NCI-H187 treated with DMSO at 0.1 percent for 48 hours (cell line): Measurements from ENCODE around the gene NUDT14.

Experiments used
- DNase-seq: peaks from one replicate; lab custom pipeline; 2025; lab: John Stamatoyannopoulos, UW

NUDT14 gene

GRCh38 chr14:105212541-105213300 lies 31.6 kb upstream of the NUDT14 start:
- DNase-seq, result no peak

DNA sequence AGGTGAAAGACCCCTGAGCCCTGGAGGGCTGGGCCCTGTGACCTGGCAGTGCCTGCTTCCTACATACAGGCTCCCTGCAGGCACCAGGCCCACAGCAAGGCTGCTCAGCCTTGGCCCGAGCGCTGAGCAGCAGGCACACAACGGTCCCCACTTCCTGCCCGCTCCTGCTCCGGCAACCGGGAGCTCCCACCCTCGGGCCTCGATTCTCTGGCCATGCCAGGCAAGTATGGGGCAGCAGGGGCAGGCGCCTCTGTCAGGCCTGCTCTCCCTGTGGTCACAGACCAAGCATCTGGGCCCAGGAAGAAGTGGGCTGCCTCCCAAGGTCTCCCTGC lies 30.6 kb upstream of the NUDT14 start:
- DNase-seq, result no peak

DNA sequence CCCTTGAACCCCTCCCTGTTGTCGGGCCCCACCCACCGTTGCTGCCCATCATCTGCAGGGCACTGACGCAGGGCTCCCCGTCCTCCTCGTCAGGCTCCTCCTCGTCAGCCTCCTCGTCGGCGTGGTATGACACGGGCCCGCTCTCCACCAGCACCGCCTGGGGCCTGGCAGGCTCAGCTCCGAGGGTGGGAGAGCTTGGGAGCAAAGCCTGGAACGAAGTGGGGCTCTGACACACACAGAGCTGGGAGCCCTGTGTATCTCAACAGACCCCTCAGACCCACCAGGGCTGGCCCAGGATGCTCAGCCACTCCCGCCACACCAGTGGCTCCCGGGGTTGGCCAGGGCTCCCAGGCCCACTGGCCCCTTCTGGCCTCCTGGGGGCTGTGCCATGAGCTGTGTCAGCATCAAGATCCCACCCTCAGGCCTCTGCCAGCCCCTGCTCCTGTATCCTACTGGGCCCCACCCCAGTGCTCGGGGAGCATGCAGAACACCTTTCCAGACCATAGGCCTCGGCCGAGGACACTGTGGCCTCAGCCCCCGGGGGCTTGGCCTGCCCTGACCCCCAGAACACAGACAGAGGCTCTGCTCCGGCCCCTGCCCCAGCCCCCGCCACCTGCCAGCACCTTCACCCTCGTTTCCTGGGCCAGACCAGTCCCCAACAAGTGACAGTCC lies 30.1 kb upstream of the NUDT14 start:
- DNase-seq, result no peak

DNA sequence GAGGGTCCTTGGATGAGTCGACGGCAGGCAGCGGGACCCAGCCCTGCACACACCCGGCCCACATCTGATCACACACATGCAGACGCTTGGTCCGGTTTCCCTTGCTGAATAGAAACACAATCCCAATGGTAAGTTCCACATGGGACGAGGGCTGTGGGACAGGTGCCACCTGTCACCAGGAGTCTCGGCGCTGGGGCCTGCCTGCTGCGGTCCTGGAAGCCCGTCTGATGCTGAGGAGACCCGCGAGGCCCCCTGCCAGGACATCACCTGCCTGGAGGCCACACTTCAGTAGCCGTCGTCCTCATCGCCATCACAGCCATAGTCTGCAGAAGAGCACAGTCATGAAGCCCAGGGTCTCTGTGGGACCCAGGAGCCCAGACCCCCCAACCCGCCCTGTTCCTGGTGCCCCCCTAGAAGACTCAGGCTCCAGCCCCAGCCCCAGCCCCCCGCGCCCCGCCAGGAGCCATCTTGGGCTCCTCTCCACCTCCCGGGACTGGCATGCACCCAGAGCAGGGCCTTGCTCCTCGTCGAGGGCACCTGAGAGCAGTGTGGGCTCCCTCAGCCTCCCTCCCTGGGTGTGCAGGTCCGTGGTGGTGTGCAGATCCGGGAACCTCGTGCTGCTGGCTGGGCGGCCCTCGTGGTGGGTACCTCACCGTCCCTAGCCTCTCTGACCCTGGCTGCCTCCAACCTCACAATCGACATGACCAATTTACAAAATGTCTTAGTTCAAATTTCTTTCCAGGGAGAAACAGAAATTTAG lies 29.3 kb upstream of the NUDT14 start:
- no peak for DNase-seq

GRCh38 chr14:105209646-105210045 lies 28.5 kb upstream of the NUDT14 start:
- no peak for DNase-seq

- no peak for DNase-seq
Measured at GRCh38 chr14:105209091-105209490, 28.0 kb upstream of the NUDT14 start.

- no peak for DNase-seq
Measured at GRCh38 chr14:105208738-105209075, 27.6 kb upstream of the NUDT14 start.

GRCh38 chr14:105207996-105208737 lies 27.1 kb upstream of the NUDT14 start:
- DNase-seq, result no peak

GRCh38 chr14:105207460-105207901 lies 26.4 kb upstream of the NUDT14 start:
- no peak for DNase-seq

DNA sequence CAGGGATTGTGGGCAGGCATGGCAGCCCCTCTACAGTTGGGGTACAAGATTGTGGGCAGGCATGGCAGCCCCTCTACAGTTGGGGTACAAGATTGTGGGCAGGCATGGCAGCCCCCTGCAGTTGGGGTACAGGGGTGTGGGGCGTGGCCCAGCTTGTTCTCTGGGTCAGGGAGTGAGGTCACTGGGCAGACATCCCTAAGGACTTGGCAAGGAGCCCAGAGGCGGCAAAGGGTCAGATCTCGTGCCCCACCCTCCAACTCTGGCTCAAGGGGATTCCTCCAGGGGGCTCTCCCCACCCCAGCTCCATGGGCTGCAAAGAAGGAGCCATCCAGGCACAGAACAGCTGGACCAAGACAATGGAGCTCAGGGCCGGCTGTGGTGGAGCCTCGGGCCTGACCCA lies 25.8 kb upstream of the NUDT14 start:
- no peak for DNase-seq

- no peak for DNase-seq
Measured at GRCh38 chr14:105205673-105206208, 24.6 kb upstream of the NUDT14 start.

DNA sequence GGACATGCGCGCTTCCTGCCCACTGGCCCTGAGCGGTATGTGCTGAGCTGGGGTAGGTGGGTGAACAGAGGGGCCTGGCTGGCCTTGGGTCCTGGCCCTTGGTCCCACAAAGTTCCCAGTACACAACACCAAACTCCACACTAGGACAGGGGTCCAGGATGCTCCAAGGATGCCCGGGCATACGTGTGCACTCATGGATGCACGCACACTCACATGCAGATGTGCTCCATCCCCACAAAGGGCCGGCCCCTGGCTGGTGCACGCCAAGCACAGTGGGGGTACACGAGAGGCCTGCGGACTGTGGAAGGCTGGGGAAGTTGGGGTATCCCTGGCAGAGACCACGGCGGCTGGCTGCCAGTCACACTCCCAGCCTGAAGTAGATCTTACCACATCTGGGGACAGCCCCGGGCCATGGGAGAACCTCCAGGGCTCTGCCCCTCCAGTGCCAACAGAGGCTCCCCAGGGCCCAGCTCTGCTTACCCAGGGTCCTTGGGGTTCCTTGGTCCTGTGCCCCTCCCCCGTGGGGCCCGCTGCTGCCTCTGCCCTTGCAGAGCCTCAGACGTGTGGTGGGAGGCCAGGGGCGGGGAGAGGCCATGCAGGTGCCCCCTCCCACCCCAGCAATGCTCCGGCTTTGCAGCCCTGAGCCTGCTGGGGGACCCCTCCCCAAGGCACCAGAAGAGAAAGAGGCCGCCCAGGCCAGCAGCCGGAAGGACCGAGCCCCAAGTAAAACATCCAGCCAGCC lies 24.0 kb upstream of the NUDT14 start:
- DNase-seq, result no peak

DNA sequence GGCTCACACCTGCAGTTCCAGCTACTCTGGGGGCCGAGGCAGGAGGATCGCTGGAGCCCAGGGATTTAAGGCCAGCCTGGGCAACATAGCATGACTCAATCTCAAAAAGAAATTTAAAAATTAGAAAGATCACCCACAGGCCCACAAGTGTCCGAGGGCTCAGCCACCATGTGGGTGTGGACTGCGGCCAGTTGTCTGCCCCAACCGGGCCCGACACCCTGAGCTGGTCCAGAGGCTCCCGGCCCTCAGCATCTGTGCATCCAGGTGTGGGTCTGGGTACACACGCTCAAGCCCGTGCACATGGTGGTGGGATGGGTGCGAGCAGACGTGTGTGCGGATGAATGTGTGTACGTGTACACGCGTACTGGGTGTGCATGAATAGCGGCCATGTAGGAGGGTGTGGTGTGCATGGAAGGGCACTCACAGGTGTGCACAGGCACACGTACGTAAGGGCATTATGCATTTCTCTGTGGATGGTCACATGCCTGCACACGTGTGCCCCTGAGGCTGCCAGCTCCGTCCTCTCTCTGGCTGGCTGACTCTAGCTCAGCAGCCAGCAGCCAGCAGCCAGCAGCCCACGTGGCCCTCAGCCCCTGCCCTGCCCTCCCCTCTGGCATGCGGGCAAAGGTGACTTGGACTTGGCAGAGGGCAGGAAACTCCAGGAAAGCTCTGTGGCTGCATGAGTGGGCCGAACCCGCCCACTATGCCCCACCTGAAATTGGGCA lies 23.3 kb upstream of the NUDT14 start:
- DNase-seq, result no peak

DNA sequence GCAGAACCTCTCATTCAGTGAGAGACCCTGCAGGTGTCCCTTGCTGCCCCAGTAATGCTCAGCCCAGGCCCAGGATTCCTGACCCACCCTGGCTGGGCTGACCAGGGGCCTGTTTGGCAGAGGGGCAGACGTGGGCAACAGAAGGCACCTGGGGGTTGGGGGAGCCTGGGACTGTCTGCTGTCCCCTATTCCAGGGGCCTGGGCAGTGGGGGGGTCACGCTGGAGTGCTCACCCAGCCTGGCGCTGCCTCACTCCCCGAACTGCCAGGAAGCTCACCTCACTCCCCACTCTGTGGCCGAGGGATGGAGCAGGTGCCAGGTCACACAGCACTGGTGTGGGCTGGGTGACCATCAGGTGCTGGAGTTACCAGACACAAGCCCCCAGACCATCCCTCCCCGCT lies 22.6 kb upstream of the NUDT14 start:
- no peak for DNase-seq

- no peak for DNase-seq
Measured at GRCh38 chr14:105203057-105203531, 22.0 kb upstream of the NUDT14 start.

- no peak for DNase-seq
Measured at GRCh38 chr14:105201925-105202513, 20.9 kb upstream of the NUDT14 start.

DNA sequence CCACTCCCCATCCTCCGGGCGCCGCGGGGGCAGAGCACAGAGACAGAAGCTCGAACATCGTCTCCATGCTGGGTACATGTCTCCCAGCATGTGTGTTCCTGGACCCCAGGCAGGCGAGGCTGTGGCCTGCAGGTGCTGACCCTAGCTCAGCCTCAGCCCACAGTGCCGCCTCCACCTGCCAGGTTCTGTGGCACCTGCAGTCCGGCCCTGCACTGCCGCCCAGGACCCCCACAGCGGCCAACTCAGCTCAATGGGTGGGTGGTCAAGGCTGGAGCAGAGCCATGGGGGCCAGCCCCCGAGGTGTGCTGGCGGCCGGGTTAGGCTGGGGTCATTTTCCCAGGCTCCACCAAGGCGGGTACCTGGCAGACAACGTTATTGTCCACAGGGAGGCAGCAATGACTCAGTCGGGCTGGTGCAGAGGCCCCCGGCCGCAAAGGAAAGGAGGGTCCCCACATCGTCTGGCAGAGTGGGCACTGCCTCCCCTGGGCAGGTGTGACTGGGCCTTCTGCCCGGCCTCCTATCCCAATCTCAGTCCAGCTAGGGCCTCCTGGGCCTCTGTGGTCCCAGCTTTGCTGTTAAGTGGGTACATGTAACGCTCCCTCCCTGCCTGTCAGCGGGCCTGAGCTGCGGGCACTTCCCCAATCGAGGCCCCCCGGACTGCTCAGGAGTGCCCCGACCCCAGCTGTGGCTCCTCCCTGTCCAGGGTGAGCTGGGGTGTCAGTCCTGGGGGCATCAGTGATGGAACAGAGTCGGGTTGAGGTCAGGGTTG lies 20.2 kb upstream of the NUDT14 start:
- DNase-seq, result no peak

DNA sequence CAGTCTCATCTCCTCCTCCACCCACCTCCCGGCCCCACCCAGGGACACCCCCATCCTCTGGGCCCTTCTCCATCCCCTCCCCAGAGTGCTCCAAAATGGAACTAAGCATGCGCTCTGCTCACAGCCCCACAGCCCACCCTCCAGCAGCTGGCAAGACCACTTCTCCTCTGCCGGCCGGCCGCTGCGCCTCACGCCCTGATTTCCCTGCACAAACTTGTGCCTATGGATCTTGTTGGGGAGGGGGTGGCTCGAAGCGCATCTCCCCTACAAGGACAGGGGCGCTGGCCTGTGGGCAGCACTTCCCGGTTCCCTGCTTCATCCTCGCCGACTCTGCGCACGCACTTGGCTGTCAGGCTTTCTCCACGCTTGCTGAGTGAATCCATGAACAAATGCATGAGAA lies 19.5 kb upstream of the NUDT14 start:
- DNase-seq, result no peak

DNA sequence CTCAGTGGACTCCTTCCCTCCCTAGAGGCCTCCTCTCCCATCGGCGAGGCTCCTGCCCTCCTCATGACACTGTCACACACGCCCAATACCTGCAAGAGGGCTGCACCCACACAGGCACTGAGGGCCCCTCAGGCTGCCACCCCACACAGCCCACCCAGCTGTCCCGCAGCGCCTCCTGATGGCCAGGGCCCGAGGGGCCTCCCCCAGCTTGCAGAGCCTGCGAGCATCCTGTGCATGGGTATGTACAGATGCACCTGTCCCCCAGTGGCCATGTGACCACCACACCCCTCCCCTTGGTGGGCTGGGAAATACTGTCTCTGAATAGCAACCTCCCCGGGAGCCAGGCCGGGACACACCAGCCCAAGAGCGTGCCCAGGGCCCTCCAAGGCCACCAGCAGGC lies 19.0 kb upstream of the NUDT14 start:
- no peak for DNase-seq

GRCh38 chr14:105199093-105199492 lies 18.0 kb upstream of the NUDT14 start:
- no peak for DNase-seq
